GM13976 (cell line): ENCODE data around the gene NTM.
"Not testable (repeated sequence)": the region's sequence is repeated elsewhere in the genome, so short reads cannot be mapped to it uniquely, and the experiment has no call there.

Experiments
- DNase-seq: peaks from one replicate; pipeline ENCODE4 v3.0.0; 2012; ENCODE audit warnings: low spot score
- CTCF ChIP-seq: IDR thresholded peaks from 2 replicates; pipeline ENCODE4 v1.5.1; 2012; ENCODE audit warnings: borderline replicate concordance, mild to moderate bottlenecking; ENCODE audit not compliant: insufficient read depth; ENCODE audit errors: extremely low read depth, missing control alignments, control extremely low read depth
- in situ Hi-C: fragments of 300-500 bp; cut with MboI; formaldehyde crosslinking; loops from one replicate; pipeline ENCODE4 v1.12.0; 2022; ENCODE audit warnings: low sequenced_read_pairs, mixed read lengths, inconsistent platforms; ENCODE audit not compliant: unreplicated experiment

NTM gene

GRCh38 chr11:131423688-131424087, 53.3 kb downstream of the NTM start:
- no peak for DNase-seq
- in situ Hi-C loops, result no loop called here
- TF ChIP-seq CTCF, result no peak

GRCh38 chr11:131424257-131424876, 54.0 kb downstream of the NTM start:
- in situ Hi-C loops, DNase-seq: not testable (repeated sequence)

GRCh38 chr11:131425285-131425684, 54.9 kb downstream of the NTM start:
- no peak for DNase-seq
- in situ Hi-C loops, result no loop called here
- no peak for TF ChIP-seq CTCF

GRCh38 chr11:131428853-131429252, 58.4 kb downstream of the NTM start:
- DNase-seq, result no peak
- no peak for TF ChIP-seq CTCF
- in situ Hi-C loops, result no loop called here

- DNase-seq, result no peak
- TF ChIP-seq CTCF, result no peak
- in situ Hi-C loops, result no loop called here
Measured at GRCh38 chr11:131430473-131431208, 60.2 kb downstream of the NTM start.

- in situ Hi-C loops, result no loop called here
- no peak for DNase-seq
- TF ChIP-seq CTCF, result no peak
Measured at GRCh38 chr11:131441051-131441810, 70.8 kb downstream of the NTM start.
